Anterior cingulate cortex (tissue), 58 donors: ENCODE data around the gene OTOS.
A peak's percentile ranks its signal among the peaks of the same experiment; 100 is the strongest.

Experiments used
- DNase-seq, 58 donors: peaks; one replicate each; lab custom pipeline; 2025; lab: John Stamatoyannopoulos, UW

Gene OTOS

DNA sequence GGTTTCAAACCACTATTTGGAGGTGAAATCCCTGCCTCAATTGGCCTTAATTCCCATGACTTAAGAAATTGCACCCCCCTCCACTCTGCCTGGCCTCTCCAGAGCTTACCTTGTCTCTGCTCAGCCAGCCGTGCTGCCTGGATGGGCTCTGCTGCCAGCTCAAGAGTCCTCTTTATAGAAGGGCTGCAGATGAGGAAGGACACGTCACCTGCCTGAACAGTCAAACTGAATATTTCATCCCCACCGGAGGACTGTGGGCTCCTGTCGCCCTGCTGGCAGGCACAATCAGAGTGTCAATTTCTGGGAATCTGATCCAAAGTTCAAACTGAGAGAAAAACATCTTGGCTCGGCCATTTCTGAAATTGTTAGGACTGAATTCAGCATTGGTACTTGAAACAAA is at the start of gene OTOS:
OTOS (minus strand) TSS at position 148 of the 400 bp plus-strand sequence. CDS start 332 bp downstream, outside the sequence.
- peak in 5 of 58 donors; percentile 12 to 35 (median 17) for DNase-seq

DNA sequence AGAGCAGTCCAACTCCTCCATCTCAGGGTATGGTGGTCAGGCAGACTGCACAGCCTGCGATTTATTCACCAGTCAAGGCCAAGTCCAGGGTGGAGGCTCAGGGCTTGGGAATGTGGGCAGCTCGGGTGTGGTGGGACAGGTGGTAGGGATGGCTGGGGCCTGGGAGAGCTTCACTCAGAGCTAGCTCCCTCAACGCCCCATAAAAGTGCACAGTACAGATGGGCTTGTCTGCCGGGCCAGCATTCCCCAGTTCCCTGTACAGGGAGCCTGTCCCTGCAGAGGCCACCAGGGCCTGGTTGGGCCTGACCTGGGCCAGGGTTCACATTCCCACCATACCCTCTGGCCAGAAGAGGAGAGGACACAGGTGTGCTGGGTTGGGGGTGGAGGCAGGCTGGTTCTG is 49.2 kb upstream of the OTOS start:
- DNase-seq, result no peak

DNA sequence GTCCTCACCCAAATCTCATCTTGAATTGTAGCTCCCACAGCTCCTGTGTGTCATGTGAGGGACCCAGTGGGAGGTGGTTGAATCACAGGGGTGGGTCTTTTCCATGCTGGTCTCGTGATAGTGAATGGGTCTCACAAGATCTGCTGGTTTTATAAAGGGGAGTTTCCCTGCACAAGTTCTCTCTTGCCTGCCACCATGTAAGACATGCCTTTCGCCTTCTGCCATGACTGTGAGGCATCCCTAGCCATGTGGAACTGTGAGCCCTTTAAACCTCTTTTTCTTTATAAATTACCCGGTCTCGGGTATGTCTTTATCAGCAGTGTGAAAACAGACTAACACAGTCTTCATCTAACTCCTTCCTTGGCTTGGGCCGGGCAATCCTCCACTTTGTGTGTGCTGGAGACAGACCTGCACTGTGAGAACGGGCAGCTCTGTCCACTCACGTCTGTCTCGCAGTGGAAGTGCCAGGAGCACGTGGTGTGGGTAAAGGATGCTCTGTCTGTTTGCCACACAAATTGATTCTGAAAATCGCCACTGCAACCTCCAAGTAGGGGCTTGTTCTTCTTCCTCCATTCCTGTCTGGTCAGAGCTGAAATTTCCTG is 47.6 kb upstream of the OTOS start:
- DNase-seq, result no peak

DNA sequence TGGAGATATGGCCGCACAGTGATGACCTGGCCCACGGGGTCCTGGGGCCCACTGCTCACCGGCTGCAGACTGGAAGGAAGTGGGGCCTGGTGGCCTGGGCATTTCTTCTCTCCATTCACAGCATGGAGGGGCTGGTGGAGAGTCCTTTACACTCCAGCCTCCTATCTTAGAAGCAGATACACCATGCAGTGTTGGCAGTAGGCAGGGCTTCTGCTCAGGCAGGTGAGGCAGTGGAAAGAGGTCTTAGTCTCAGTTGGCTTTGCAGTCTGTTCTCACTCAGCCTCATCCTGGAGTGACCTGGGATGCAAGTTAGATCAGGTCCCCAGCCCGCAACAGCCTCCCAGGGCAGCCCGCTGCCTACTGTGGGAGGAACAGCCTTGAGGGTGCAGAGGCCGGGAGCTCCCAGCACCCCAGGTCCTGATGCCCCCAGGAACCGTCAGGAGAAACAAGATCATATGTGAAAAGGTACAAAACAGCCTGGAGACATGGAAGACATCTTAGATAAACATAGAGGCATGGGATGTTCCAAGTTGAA is 45.8 kb upstream of the OTOS start:
- no peak for DNase-seq

DNA sequence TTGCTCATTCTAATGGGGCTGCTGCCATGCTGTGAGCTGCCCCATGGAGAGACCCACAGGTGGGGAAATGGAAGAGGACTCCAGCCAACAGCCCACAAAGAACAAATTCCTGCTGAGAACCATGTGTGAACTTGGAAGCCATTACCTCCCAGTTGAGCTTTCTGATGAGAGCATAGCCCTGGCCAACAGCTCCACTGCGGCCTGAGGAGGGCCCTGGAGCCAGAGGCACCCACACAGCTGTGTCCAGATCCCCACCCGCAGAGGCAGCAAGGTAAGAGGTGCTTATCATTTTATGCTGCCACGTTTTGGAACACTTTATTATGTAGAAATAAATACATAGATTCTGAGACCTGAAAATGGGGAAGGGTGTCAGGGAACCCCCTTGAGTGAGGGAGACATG is 44.2 kb upstream of the OTOS start:
- DNase-seq, result no peak

DNA sequence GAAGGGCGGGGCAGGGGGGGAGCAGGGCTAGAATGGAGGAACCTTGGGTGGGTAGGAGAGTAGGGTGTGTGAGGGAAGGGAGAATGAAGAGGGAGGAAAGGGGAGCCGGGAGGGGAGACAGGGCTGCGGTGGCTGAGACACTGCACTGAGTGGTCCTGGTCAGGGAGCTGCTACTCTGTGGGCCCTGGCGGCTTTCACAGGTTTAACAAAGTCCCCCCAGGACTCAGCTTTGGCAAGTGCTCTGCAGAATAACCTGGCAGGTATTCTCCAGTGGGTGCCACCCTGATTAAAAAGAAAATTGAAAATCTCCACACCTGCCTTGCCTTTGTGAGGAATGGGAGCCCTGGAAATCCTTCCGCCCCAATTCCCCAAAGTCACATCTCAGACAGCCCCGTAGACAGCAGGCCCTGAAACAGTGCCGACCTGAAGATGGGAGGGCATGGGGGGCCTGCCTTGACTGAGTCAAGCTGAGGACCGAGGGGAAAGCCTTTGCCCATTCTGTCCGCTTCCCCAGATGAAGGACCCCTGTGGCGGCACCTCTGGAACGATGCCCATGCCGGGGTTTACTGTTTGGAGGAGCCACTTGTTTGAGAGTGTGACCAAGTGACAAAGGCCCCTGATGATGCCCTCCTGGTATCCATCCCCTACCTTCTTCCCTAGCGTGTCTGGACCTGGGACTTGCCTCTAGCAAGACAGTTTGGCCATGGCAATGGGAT is 43.6 kb upstream of the OTOS start:
- DNase-seq, result no peak

DNA sequence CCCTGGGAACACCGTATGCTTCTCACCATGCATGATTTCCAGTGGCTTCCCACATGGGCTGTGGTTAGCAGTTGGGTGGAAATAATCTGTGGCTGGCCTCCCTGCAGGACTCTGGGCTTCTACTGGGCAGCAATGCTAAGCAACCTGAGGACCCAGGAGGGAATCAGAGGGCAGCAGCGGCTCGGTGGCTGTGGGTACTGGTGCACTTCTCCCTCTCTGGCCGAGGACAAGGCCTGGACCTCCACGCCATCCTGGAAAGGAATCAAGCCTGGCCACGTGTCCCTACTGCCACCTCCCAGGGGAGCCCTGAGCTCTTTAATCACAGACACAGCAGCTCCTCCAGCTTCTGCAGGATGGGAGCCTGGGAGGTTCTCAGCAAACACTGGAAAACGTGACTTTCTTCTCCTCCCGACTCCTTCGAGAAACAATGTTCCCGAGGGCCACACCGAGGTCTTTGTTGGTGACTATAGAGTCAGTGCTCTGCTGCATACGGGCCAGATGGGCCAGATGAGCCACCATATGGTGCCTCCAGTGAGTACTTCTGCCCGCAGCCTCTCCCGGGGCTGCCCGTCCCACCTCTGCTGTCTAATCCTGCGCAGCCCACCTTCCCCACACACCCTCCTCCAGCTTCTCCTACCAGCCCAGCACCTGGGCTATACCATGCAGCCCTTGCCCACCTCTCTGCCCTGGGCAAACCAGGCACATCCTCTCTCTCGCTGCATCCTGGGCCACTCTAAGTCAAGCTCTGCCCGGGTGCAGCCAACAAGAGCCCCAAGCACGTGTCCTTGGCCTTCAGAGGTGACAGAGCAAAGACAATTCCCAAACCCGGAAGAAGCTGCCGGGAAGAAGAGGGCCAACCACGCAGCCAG is 42.8 kb upstream of the OTOS start:
- DNase-seq, result no peak

DNA sequence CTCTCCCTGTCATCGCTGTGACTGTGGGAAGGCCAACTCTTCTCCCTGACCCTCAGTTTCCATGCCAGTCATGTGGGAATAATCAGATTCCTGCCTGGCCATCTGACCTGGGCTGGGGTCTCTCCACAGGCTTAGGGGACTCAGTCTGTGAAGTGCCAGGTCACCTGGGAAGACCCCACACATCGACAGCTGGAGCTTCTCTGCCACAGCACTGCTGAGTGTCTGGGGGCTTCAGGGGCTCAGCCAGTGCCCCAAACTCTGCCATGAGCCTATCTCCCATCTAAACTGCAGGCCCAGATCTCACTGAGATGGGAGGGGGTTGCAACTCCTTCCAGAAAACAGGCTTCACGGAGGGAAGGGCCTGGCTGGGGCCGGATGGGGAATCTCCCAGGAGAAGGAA is 42.0 kb upstream of the OTOS start:
- DNase-seq, result no peak

DNA sequence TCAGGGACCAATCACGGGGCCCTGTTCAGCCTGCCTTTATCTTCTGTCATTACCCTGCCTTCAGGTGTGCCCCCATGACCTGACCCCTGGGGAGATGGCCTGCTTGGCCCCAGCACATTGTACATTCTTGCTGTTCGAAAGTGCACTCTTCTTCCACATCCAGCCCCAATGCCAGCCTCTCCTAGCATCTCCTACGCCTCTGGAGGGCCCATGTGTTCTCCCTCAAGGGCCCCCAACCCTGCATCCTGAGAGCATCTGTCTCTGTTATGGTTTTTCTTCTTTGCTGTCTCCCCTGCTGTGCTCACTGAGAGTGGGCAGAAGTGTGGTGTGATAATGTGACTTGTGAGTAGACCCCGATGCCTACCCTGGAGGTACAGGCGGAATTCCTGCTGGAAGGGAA is 41.5 kb upstream of the OTOS start:
- DNase-seq, result no peak

DNA sequence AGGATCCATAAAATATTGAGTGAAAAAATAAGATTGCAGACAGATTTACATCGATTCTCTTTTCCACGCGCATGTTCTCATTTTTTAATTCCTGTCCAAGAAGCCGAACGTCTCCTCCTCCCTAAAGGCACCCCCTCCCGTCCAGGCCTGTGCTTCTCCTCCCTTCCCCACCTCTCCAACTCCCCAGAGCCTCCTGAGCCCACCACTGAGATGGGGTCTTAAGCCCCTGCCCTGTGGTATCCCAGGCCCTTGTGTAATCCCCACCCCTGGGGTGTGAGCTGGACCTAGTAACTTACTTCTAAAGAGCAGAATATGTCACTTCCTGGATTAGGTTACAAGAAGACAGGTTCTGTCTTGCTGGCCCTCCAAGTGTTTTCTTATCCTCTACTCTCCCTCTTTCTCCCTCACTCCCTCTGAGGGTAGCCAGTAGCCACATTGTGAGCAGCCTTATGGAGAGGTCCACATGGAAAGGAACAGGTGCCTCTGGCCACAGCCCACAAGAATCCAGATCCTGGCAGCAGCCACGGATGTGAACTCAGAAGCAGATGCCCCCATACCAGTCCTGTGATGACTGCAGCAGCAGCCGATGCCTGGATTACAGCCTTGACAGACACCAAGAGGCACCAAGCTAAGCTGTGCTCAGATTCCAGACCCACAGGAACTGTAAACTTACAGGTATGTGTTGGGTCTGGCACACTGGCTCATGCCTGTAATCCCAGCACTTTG is 39.6 kb upstream of the OTOS start:
- no peak for DNase-seq

DNA sequence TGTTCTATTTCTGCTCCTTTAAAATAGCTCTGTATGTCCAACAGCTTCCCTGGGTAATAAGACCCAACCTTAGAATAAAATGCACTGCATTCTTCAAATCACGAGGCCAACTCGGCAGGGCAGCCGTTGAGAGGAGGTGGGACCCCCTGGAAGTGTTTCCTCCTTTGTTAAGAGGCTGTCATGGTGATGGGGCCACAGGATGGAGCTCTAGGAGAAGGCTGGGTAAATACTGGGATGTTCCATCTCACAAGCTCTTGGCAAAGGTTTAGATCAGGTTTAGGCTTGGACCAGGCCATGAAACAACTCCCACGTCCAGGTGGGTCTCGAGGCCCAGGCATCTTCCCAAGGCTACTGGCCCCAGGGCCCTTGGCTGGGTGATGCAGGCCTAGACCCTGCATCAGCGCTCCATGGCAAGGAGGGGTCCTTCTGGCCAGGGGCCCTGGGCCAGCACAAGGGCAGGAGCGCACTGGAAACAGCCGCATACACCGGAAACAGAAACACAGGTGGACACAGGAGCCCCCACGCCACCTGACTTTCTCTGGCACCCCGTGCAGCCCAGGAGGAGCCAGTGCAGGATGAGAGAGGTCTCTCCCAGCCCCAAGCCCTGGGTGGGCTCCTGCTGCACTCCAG is 38.8 kb upstream of the OTOS start:
- DNase-seq, result no peak

DNA sequence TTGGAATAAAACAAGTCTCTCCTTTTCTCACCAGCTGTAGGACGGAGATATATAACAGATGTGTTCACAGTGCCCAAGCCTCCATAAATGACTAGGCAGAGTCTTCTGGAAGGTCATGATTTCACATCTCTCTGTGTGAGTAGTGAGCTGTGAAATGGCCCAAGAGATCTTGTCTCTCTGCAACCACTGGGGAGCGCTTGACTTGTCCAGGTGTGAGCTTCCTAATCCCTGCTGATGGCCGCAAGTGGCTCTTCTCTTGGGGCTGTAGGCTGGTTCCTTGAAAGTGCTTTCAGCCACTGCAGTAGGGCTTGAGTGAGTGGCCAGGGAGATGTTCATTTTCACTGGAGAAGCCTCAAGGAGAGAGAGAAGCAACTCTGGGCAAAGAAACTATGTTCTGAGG is 38.1 kb upstream of the OTOS start:
- DNase-seq, result no peak

DNA sequence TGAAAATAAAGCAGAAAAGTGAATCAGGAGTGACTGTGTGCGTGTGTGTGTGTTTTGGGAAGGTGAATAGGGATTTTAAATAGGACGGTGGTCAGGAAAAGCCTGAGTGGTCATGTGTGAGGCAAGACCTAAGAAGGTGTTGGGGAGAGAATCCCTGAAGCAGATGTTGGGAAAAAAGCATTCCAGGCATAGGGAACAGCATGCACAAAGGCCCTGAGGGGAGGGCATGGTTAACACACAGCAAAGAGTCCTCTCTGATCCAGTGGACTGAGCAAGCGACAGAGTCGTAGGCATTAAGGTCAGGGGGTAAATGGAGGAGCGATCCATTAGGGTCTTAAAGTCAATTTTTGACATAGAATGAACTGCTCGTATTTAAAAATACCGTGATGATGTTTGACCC is 34.0 kb upstream of the OTOS start:
- DNase-seq, result no peak

DNA sequence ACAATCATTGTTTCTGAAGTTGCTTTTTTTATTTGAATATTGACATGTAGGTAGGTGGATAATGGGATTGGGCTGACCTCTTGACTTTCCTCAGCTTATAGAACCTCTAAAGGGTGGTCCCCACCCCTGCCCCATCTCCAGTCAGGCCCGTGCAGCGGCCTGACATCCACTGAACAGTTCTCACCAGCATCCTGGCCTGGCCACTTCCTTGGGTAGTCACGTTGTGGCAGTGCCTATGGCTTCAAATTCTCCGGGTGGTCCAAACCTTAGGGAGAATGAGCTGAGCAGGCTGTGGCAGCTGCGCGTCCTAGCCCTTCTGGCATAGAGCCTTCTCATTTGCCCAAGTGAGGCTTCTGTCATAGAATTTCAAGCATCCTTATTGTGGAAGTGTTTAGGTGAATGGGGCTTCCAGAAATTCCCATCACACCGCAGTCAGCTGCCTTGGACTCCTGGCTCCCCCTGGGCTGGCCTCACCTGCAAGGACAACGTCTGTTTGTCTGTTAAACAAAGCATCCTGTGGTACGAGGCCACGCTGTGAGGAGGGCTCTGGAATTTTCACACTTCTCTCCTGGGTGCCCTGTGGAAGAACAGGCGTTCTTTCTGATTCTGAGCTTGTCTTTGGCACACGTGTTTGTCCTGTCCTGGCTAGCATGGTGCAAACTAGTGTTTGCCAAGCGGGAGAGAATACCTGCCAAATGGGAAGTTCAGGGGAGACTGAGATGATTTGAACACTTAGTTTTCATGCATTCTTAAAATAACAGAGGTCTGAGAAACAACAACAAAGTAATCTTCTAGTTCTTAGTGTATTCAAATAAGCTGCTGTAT is 31.8 kb upstream of the OTOS start:
- no peak for DNase-seq

DNA sequence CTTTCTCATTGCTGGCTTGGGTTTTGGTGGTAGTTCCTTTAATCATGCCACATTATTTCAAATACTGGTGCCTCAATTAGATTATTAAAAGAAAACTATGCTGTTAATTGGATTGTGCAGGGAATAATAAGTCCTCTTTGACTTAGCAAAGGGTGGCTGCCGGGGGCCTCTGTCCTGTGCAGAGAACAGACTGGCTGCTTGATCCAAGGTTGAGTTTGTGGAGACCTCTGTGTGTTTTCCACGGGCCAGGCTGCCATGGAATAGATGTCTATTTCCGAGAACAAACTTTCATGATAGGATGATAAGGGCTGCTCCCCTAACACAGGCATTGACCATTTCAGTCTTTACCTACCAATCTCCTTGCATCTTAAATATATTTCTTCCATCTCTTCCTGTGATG is 30.4 kb upstream of the OTOS start:
- DNase-seq, result no peak

DNA sequence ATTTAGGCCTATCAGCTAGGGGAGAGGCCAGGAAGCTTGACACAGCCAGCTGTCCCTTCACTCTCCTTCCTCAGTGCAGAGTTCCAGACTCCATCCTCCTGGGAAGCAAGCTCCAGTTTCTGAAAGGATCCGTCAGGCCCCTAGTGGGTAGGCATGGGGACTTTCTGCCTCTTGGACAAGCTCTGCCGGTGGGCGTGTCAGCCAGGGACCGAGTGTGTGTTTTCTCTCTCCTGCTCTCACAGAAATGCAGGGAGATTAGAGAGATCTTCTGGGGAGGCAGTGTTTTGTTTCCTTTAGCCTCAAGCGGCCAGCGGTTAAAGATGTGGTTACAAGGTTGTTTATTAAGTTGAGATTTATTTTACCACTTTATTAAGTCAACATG is 29.9 kb upstream of the OTOS start:
- no peak for DNase-seq

DNA sequence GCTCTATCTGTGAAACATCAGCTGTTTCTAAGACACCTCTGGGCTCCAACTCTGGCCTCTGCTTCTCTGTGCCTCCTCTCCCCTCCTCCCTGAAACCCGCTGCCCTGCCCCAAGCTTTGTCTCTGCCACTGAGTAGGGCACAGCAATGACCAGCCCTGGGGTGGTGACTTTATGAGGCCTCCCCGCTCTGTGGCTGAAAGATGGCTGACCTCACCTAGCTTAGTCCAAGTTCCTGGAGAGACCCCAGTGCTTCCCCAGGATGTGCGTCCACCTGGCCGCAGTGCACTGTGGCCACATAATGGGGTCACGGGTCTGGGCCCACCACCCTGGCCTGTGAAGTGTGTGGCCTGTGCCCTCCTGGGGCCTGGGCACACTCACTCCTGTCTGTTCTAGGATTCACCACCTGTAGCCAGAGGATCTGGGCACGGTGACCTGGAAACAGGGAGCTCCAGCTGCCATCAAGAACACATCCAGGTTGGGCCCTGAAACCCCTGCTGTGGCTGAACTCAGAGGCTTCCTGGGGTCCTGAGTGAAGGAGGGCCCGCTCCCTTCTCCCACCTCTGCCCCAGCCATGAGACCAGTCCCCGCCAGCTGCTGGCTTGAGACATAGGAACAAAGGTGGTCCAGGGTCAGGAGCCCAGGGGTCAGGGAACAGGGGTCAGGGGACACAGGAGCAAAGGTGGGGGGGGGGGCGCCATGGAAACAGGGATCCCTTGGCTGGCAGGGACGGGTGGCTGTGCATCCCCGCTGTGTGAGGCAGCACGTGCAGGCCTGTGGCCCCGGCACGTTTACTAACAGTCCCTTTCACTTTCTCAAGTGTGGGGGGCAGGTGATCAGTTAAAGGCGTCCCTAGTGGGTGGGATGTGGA is 29.3 kb upstream of the OTOS start:
- DNase-seq, result no peak
